Activated CD4-positive, CD25-positive, alpha-beta regulatory T cell treated with anti-CD3 and anti-CD28 coated beads, Interleukin-2, amount 50 U/mL, for 24 hours (primary cell): ENCODE measurements around the gene SGSM2.

Experiments
- ATAC-seq, 2 donors: fragments of 150-1000 bp; cut with Tn5 transposase; one replicate each; pipeline ENCODE4 v1.10.0; 2021; ENCODE audit warnings: mild to moderate bottlenecking in 1 of 2, moderate library complexity in 1 of 2

SGSM2 gene

GRCh38 chr17:2387086-2388019 is 50.1 kb downstream of the SGSM2 start:
- ATAC-seq: no peak

- ATAC-seq: no peak
These were observed 50.9 kb downstream of the SGSM2 start for GRCh38 chr17:2388020-2388682.

GRCh38 chr17:2388683-2389055 is 51.4 kb downstream of the SGSM2 start:
- no peak for ATAC-seq

- ATAC-seq: no peak
These were observed 53.0 kb downstream of the SGSM2 start for GRCh38 chr17:2390199-2390836.

- ATAC-seq: no peak
These were observed 54.4 kb downstream of the SGSM2 start for GRCh38 chr17:2391597-2392251.

DNA sequence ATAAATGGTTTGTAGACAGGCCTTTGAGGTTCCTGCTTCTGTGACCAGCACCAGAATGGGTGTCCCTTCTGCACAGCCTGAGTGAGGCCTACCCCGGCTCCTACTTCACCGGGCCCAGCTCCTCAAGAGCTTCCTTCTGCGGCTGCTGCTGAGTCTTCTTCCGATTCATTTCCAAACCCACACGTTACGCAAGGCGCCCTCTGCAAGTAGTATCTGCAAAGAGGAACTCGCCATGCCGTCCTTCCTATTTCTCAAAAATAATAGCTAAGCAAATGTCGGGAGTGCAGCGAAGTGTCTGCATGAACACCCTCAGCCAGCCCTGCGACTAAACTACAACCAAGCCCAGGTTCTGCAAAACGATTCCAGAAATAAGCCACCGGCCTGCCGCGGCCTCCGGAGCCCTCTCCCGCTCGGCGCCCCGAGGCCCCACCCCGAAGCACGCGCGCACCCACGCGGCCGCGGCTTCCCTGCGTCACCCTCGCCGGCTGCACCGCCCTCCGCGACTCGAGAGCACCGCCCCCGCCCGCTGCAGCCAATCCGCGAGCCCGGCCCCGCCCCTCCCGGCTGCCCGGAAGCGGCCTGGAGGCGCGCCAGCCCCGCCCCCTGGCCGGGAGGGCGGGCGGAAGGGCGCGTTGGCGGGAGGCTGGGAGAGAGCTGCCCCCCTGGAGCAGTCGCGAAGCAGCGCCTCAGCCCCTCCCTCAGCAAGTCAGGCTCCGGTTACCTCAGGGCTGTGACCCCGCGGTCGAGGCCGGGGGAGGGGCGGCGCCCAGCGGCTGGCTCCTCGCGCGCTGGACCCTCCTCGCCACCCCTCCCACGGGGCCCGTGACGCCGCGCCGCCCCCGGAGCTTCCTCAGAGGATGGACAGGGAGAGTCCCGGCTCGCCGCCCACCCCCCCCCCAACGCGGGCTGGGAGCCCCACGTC is 55.2 kb downstream of the SGSM2 start:
- peak; percentile 65 to 71 for ATAC-seq

DNA sequence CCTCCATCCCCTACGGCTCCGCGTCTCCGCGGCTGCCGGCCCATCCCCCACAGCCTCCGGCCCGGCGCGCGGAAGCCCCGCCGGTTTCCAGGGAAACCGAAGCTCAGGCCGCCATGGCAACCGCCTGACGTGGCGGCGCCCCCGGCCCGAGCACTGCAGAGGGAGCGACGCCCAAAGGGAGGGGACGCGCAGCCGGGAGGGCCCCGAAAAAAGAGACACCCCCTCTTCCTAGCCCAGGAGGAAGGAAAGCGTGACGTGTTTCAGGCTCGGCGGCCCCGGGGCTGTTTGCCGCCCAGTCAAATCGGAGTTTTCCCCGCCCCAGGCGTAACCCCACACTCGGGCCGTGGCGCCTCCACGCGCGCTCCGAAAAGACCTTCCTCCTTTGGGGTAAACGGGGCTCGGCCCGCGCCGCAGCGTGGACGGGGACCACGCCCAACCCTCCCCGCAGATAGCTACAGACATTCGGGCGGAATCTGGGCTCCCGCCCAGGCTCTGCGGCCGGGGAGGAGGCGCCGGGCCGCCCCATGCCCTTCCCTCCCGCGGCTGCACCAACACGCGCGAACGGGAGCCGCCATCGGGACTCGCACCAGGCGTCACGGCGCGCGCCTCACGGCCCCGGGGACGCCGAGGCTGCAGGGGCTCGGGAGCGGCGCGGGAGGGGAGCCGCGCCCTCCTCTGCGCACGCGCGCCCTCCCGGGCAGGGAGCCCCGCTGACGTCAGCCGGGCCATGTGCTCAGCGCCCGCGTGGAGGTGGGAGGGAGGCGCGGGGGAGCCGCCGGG is 56.1 kb downstream of the SGSM2 start:
- ATAC-seq: peak; percentile 55 to 56

DNA sequence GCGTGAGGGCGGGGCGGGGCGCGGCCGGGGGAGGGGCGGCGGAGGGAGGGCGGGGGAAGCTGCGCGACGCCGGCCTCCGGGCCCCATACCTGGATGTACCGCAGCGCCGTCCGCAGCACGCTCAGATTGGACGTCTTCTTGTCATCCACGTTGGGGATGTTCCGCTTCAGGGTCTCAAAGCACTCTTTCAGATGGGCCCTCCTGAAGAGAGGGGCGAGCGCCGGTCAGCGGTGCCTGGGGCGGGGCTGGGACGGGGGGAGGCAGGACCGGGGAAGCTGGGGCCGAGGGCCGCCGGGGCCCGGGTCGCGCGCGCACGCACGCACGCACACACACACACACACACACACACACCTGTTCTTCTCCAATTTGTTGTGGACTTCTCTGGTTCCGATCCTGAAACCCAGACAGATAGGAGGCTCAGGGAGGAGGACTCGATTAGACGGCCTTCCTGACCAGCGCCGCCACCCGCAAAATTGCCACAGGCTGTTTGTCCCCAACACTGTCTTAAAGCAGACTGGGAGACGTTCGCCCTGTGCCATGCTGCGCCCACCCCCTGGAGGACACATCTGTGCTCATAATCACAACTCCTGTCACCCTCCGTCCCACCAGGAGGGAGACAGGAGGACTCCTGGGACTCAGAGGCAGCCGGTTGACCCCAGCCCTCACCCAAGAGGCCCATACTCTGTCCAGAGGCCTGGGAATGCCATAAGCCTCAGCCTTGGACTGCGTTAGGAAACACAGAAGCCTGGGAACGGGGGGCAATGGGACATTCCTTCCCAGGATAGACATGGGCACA is 56.9 kb downstream of the SGSM2 start:
- ATAC-seq: no peak

- no peak for ATAC-seq
These were observed 57.5 kb downstream of the SGSM2 start for GRCh38 chr17:2394775-2395201.

DNA sequence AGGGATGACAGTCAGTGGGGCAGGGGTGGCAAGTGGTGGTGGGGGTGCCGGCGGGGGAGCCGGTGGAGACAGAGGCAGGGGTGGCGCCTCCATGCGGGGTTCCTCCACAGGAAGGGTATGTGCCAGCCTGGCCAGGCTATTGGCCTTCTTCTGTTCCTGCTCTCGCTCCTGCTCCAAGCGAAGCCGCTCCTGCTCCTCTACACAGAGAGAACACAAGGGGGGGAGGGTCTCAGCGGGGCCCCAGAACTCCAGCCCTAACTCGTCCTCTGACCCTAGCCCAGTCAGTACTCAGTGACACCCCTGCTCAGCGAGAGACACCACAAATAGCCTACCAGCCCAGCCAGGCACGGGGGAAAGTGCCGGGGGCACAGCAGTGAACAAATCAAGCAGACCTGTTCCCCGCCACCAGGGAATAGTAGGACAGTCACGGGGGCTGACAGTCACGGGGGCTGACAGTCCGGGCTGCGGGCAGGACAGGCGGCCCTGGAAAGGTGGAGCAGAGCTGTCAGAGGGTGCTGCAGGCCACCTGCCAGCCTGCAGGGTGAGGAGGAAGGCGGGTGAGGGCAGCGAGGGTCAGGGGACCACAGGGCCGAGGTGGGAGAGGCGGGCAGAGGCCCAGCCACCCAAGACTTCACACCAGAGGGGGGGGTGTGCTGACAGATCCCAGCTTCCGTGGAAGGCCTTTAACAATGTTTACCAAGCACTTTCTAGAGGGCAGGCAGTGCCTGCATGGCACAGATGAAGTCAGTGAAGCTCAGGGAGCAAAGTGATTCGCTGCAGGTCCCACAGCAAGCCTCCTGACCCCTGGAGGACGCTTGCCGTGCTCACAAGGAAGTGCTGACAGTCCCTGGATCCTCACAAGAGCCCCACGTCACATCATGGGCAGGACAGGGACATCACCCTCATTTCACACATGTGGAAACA is 58.2 kb downstream of the SGSM2 start:
- no peak for ATAC-seq

GRCh38 chr17:2396192-2396567 is 58.9 kb downstream of the SGSM2 start:
- ATAC-seq: no peak

DNA sequence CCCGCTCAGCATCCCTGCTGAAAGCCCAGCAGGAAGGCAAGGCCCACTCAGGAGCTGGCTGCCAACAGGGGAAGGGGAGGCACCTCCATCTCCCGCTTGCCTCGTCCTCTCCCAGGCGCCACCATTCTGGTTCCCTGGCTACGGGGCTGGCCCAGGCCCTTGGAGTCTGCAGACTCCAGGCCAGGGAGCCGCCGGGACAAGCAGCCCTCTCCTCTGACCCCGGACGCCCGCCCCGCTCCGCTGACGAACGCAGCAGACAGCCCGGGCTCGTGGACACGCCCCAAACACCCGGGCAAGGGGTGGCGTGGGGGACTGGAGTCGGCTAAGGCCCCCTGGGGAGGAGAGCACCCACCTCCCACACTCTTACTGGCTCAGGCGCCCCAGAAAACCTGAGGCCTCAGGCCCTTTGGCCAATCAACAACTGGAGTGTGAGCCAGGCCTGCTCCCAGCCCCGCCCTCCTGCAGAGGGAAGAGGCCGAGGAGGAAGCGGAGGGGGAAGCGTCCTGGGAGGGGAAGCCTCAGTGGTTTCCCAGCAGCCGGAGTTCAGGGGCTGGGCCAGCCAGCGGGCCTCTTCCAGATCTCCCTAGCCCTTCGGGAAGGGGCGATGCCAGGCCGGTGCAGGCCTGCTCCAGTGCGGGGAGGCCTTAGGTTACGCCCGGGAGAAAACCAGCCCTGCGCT is 59.4 kb downstream of the SGSM2 start:
- no peak for ATAC-seq

DNA sequence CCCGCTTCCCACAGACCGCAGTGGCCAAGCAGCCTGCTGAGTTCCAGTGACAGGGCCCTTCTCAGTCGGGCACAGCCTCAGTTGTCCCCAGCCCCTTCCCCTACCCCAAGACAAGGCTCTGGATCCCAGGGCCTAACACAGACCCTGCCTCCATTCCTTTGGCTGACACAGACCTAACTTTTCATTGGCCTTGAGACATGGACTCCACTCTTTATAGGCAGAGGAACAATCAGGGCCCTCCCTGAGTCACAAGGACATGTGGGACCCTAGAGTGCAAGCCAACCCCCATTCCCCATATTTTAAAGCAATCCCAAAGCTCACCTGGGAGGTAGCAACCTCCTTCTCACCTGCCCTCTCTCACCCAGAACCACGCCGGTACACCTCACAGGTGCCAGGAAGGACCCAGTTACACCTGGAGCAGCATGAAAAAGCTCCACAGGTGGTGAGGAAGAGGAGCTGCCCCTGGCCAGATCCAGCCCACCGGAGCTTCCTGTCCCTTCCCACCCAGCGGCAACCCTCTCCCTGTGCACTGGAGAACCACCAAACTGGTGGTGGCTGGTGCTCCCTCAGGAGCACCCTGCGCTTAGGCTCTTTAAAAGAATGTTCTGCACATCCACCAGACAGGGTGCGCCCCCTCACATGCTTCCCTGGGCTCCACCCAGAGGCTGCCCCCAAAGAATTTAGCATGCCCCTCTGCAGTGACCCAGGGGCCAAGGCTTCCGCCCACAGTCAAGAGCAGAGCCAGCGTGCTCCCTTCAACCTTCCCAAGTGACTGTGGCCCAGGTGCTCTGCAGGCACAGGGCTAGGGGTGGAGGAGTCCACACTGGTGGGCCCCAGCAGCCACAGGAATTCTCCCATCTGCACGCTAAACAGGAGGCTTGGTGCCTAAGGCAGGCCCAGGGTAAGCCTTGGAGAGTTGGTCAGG is 60.2 kb downstream of the SGSM2 start:
- no peak for ATAC-seq

DNA sequence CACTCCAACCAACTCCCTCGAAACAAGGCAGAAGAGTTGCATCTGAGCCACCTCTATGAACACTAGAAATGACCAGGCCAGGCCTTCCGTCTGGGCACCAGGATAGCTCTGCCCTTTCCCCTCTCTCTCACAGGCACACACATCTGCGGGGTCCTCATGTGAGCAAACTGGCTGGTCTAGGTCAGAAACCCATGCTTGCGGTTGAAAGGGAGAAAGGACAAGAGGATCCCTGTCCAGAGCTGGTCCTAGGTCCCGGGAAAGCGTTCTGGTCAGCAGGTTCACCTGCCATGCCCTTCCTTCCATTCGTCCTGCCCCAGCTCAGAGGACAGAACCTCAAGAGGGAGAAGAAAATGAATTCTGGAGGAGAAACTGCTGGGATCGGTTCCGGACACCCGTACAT is 60.9 kb downstream of the SGSM2 start:
- no peak for ATAC-seq

DNA sequence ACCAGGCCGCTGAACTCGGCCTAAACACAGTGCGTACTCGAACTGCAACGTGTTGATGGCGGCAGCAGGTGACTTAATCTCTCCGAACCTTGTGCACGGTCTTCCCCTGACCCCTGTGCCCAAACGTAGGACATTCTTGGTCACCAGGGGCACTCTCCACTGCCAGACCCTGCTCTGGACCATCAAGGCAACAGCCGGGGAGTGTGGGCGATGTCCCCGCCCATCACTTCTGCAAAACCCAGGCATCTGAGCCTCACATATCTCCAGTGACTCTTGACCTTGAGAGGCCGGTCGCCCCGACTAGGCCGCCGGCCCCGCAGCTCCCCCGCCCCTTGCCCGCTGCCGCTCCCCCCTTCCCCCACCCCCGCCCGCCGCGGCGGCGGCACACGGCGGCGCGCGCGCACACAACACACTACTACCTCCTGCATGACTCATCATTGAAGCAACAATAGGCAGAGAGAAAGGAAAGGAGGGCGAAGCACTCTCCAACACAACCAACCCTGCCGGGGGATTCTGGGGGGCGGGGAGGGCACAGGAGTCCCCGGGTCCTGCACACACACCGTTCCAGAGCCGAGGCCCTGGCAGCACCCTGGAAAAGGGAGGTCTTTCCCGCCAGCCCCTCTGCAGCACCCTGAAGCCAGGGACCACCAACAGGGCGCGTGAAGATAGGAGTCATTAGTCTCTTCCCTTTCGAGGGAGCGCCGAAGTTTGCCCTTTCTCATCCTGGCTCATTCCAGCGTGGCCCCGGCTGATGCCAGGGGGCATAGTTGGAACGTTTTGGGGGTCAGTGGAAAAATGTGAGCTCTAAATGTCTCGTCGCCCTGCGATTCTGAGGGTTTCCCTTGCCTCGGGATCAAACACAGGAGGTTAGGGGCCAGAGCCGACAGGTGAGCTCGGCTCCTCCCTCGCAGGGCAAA is 61.6 kb downstream of the SGSM2 start:
- peak; percentile 7 to 8 for ATAC-seq
